T-helper 9 cell (primary cell): ENCODE data around the gene L3MBTL1.

Experiments
- DNase-seq: peaks from one replicate; pipeline ENCODE4 v3.0.0-alpha.2; 2020

Gene L3MBTL1

DNA sequence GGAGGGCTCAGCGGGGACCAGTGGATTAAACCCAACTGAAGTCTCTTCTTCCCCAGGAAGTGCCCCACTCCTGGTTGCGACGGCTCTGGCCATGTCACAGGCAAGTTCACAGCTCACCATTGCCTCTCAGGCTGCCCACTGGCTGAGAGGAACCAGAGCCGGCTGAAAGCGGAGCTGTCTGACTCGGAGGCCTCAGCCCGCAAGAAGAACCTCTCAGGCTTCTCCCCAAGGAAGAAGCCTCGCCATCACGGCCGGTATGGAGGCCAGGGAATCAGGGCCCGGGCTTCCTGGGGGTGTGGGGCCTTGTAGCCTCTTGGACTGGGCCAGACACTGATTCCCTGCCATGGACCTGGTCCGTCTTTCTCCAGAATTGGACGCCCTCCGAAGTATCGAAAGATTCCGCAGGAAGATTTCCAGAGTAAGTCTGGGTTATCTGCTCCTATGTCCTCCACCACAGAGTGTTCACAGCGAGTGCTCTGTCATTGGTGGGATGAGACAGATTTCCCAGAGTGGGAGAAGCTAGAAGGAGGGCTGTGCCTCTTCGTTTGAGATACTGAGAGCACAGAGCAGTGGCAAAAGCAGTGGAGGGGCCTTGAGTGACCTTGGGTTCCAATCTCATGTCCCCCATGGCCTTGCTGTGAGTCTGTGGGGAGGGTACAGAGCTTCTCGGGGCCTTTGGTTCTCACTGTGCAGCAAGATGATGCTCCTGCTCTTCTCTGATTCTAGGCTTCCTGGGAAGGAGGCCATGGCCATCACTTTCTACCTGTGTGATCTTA is 28.7 kb downstream of the L3MBTL1 start:
- no peak for DNase-seq

DNA sequence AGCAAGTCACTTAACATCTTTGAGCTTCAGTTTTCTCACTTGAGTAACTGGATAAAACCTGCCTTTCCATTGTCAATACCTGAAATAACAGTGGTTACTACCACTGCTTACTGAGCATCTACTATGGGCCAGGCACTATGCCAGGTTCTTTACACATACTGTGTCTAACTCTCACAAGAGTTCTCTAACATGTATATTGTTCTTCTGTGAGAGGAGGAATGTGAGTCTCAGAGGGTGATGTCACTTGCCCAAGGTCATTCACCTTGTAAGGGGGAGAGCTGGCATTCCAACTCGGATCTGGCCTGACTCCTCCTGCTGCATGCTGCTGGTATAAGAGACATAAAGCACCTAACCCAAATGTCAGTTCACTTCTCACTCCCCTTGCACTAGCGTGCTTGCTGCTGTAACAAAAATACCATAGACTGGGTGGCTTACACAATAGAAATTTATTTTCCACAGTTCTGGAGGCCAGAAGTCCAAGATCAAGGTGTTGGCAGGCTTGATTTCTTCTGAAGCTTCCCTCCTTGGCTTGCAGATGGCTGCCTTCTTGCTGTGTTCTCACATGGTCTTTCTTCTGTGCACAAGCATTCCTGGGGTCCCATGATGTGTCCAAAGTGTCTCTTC is 29.4 kb downstream of the L3MBTL1 start:
- DNase-seq, result no peak

GRCh38 chr20:43537921-43538877 is 30.7 kb downstream of the L3MBTL1 start:
- DNase-seq, result peak; percentile 32

GRCh38 chr20:43538878-43539700 is 31.6 kb downstream of the L3MBTL1 start:
- DNase-seq, result no peak

DNA sequence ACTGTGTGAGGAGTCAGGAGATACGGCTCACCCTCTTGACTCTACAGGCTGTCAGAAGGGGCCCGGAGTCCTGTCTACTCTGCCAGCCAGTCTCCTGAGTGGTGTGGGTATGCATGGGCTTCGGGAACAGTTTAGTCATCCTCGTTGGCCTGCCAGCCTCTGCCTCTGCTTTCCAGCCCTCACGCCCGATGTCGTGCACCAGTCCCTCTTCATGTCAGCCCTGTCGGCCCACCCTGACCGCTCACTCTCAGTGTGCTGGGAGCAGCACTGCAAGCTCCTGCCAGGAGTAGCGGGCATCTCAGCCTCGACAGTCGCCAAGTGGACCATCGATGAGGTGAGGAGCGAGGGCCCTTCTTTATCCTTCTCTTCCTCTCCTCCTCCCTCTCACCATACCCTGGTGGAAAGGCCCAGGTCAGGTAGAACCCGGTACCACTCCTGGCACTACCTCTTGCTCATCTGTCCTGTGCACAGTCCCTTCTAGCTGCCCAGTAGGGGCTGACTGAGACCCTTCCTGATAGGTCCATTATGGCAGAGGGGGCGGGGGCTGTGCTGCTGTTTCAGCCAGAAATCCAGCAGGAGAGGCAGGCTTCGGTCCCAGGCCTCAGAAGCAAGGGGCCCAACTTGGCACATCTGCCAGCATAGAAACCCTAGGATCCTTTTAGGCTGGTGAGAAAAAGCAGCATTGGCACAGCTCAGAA is 32.6 kb downstream of the L3MBTL1 start:
- DNase-seq, result no peak

GRCh38 chr20:43540673-43541060 is 33.2 kb downstream of the L3MBTL1 start:
- DNase-seq, result no peak

- DNase-seq, result no peak
These were observed 33.7 kb downstream of the L3MBTL1 start for GRCh38 chr20:43541214-43541613.

DNA sequence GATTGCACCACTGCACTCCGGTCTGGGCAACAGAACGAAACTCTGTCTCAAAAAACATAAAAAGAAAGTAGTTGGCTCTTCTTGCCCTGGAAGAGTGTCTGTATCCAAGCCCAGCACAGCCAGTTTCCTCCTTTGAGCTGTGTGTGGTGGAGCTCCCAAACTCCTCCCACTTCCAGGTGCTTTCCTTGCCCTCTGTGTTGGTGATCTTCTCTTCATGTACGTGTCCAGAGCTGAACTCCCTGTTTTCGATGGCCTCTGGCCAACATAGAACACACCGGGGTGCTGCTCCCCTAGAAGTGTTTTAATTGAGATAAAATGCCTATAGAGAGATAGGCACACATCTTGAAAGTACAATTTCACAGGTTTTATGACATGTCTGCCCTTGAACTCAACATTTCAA is 34.7 kb downstream of the L3MBTL1 start:
- DNase-seq, result no peak

GRCh38 chr20:43542674-43543073 is 35.2 kb downstream of the L3MBTL1 start:
- no peak for DNase-seq

- no peak for DNase-seq
These were observed 35.6 kb downstream of the L3MBTL1 start for GRCh38 chr20:43543138-43543537.

DNA sequence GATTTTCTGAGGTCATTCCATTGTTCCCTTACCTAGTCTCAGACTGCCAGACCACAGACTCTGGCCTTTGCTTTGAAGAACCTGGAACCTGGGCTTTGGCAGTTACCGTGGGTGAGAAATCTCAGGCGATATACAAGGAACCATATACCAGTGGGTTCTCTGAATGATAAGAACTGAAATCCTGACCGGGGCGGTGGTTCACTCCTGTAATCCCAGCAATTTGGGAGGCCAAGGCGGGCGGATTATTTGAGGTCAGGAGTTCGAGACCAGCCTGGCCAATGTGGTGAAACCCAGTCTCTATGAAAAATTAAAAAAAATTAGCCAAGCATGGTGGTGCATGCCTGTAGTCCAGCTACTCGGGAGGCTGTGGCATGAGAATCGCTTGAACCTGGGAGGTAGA is 37.0 kb downstream of the L3MBTL1 start:
- DNase-seq, result no peak

DNA sequence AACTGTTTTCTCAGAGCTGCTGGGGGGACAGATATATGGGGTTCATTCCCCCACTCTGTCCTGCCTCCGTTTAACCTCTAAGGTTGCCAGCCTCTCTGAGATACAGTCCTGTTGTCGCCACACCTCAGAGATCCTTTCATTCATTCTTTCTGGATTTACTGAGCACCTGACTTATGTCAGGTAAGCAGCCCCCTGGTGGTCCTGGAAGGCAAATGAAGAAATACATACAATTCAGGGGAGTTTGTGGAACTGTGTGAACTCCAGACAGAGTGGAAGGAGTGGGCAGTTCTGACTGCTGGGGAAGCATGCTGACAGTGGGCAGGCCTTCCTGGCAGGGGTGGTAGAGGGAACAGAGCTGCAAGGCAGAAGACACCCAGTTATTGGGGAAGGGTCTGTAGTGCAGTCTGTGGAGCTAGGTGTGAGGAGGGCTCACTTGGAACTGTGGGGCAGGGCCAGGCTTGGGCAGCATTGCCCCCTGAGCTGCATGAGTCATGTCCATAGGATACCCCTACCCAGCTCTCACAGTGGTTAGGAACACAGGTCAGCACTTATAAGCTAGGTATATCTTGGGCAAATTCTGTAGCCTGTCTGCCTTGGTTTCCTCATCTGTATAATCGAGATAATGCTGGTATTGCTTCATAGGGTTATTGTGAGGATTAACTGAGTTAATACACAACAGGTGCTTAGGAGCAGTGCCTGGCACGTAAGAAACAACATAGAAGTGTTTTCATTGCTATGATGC is 38.5 kb downstream of the L3MBTL1 start:
- no peak for DNase-seq

DNA sequence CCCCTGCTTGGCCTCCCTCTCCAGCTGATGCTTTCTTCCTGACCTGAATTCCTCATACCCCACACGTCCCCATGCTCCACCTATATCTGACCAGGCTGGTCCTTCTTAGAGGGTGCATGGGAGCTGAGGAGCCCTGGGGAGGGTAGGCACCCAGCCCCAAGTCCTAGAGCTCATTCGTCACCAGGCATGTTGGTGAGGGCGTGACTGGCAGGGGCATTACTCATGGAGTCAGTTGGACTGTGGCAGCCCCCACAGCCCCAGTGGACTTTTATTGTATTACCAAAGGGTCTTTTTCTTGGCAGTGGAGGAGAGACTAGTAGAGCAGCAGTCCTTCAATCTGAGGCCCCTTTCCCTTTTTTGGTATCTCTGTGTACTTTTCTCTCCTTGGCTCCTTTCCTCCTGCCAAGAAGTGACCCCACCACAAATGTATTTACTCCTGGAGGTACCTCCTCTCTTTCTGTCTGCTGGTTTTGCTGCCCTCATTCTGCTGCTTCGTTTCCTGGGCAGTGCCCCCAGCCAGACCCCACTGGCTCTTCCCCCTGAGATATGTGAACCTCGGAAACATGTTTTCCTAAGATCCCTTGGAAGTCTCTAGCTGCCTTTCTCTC is 40.9 kb downstream of the L3MBTL1 start:
- DNase-seq, result no peak

DNA sequence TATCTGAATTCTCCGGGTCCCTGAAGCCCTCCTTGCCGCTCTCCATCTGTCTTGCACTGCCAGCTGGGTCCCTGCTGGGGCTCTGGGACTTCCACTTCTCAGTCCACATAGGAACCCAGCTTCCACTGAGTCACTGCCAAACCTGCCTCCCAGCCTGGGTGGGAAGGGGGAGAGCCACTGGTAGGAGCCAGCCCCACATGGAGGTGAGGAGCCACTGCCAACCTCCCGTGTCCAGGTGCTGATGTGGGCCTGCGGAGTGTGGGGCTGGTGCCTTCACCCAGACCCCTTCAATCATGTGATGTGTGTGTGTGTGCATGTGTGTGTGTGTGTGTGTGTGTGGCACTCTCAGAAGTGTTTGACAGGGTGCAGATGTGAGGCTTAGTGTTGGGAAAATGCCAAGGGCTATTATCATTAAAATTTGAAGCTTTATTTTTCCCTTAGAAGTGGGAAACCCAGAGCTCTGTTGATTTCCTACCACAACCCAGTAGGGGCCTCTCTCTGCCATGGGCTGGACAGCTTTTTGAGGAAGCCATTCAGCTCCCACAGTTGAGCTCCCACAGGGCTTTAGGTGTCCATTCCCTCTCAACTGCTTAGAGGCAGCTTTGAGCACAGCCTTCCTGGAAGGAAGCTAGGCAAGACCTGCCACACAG is 42.0 kb downstream of the L3MBTL1 start:
- DNase-seq, result no peak

- DNase-seq, result no peak
These were observed 43.0 kb downstream of the L3MBTL1 start for GRCh38 chr20:43550456-43550855.

- no peak for DNase-seq
These were observed 46.9 kb downstream of the L3MBTL1 start for GRCh38 chr20:43554369-43554768.

GRCh38 chr20:43558412-43559146 is 51.1 kb downstream of the L3MBTL1 start, which contains the start of gene SGK2:
Gene SGK2, plus strand, starts transcription at chr20:43559027. Its CDS starts 7,469 bp downstream, at chr20:43566496.
- DNase-seq, result no peak

GRCh38 chr20:43559147-43559987 is 51.9 kb downstream of the L3MBTL1 start:
- DNase-seq, result no peak
